Liver (tissue), 9 donors: Measurements from ENCODE around the gene PSEN1. TPM values are rescaled to one million over a fixed set of nuclear protein-coding genes. Genes with fewer than 3 reads are reported as not detected.

ENCODE experiments used
- DNase-seq: peaks from one replicate; pipeline ENCODE4 v3.0.0-alpha.2; 2017; ENCODE audit warnings: low spot score
- H3K27ac ChIP-seq, 2 donors: one replicate each; pipeline ENCODE4 v1.7.0; 2013; ENCODE audit warnings: inconsistent platforms in 2 of 2, low read length in 2 of 2, control low read depth in 1 of 2, low read depth in 1 of 2, mild to moderate bottlenecking in 1 of 2
- H3K27me3 ChIP-seq, 4 donors: one replicate each; pipeline versions ENCODE4 v1.6.1 to v1.7.0; 2013; ENCODE audit warnings: low read length in 3 of 4, inconsistent platforms in 1 of 4, mild to moderate bottlenecking in 1 of 4, moderate library complexity in 1 of 4; ENCODE audit not compliant: control insufficient read depth in 4 of 4, insufficient read depth in 4 of 4
- H3K36me3 ChIP-seq, 4 donors: one replicate each; pipeline versions ENCODE4 v1.6.1 to v1.7.0; 2013; ENCODE audit warnings: low read length in 3 of 4, mild to moderate bottlenecking in 3 of 4, low read depth in 1 of 4, moderate library complexity in 1 of 4; ENCODE audit not compliant: control insufficient read depth in 4 of 4, insufficient read depth in 3 of 4
- H3K4me1 ChIP-seq, 4 donors: one replicate each; pipeline versions ENCODE4 v1.6.1 to v1.7.0; 2013; ENCODE audit warnings: low read length in 3 of 4, mild to moderate bottlenecking in 3 of 4, moderate library complexity in 1 of 4; ENCODE audit not compliant: control insufficient read depth in 4 of 4, insufficient read depth in 4 of 4
- H3K4me3 ChIP-seq, 3 donors: one replicate each; pipeline versions ENCODE4 v1.6.1 to v1.7.0; 2013; ENCODE audit warnings: low read length in 3 of 3, control low read depth in 1 of 3, low read depth in 1 of 3, mild to moderate bottlenecking in 1 of 3
- H3K9ac ChIP-seq, 2 donors: one replicate each; pipeline ENCODE4 v1.7.0; 2013; ENCODE audit warnings: low read length in 2 of 2, mild to moderate bottlenecking in 2 of 2, moderate library complexity in 2 of 2, control low read depth in 1 of 2, low read depth in 1 of 2
- H3K9me3 ChIP-seq, 4 donors: one replicate each; pipeline versions ENCODE4 v1.6.1 to v1.7.0; 2013; ENCODE audit warnings: low read length in 3 of 4; ENCODE audit not compliant: control insufficient read depth in 4 of 4
- ATF3 ChIP-seq: IDR thresholded peaks from 2 replicates; pipeline ENCODE4 v1.6.1; 2016; ENCODE audit warnings: antibody characterized with exemption
- CTCF ChIP-seq: fragments of 150-350 bp; IDR thresholded peaks from 2 replicates; pipeline ENCODE4 v1.5.1; 2017; ENCODE audit warnings: improper control_type of control experiment, low read depth, low read length; ENCODE audit not compliant: missing input control
- GABPA ChIP-seq, 2 donors: IDR thresholded peaks in 1 of 2; conservative IDR thresholded peaks in 1 of 2; 2 replicates each; pipeline ENCODE4 v1.6.1; 2016; ENCODE audit warnings: antibody characterized with exemption in 2 of 2, mild to moderate bottlenecking in 1 of 2, moderate library complexity in 1 of 2
- HNF4A ChIP-seq, 2 donors: conservative IDR thresholded peaks; 2 replicates each; pipeline ENCODE4 v1.6.1; 2016; ENCODE audit warnings: antibody characterized with exemption in 2 of 2, mild to moderate bottlenecking in 2 of 2
- HNF4G ChIP-seq: IDR thresholded peaks from 2 replicates; pipeline ENCODE4 v1.6.1; 2016; ENCODE audit warnings: antibody characterized with exemption
- RAD21 ChIP-seq, 2 donors: IDR thresholded peaks; 2 replicates each; pipeline ENCODE4 v1.6.1; 2016; ENCODE audit warnings: antibody characterized with exemption in 2 of 2, mild to moderate bottlenecking in 2 of 2
- REST ChIP-seq: IDR thresholded peaks from 2 replicates; pipeline ENCODE4 v1.6.1; 2016; ENCODE audit warnings: antibody characterized with exemption, mild to moderate bottlenecking
- RXRA ChIP-seq, 2 donors: IDR thresholded peaks; 2 replicates each; pipeline ENCODE4 v1.6.1; 2017 to 2018; ENCODE audit warnings: antibody characterized with exemption in 2 of 2, mild to moderate bottlenecking in 1 of 2
- SP1 ChIP-seq: IDR thresholded peaks from 2 replicates; pipeline ENCODE4 v1.6.1; 2018; ENCODE audit warnings: antibody characterized with exemption, mild to moderate bottlenecking
- YY1 ChIP-seq: IDR thresholded peaks from 2 replicates; pipeline ENCODE4 v1.6.1; 2016; ENCODE audit warnings: antibody characterized with exemption, mild to moderate bottlenecking
- WGBS: extraction: QIAGEN DNeasy Blood & Tissue Kit; methylation state at CpG from one replicate; pipeline ENCODE4 v1.1.7; 2013; 5-methylcytosine and 5-hydroxymethylcytosine counted together
- polyA plus RNA-seq, 2 donors: library from polyadenylated mRNA; stranded (reverse) in 1 of 2; unstranded in 1 of 2; fragments of 200-250 nt in 1 of 2; fragments of >200 nt in 1 of 2; fragmentation: Nextera tagmentation in 1 of 2; extraction: Ambion mirVana in 1 of 2; gene quantifications; one replicate each; pipeline versions ENCODE4 v1.2.1 to v1.2.3, GENCODE V29; 2013 to 2015
- total RNA-seq, 2 donors: library from RNA; depleted of rRNA; stranded (reverse); fragments of >200 nt; gene quantifications; one replicate each; pipeline ENCODE4 v1.2.3, GENCODE V29; 2014
- TF ChIP-seq, protein P1 (sequence below): IDR thresholded peaks from 2 replicates; pipeline ENCODE4 v1.6.1; 2016; ENCODE audit warnings: antibody characterized with exemption
- donor health status: healthy.
- donor health status: healthy.
- donor health status: healthy.
- donor health status: healthy.
- donor health status: healthy.

Gene PSEN1
- total and polyA plus RNA-seq, 4 donors, result 10.4 to 36.2 (median 19.9) TPM

DNA sequence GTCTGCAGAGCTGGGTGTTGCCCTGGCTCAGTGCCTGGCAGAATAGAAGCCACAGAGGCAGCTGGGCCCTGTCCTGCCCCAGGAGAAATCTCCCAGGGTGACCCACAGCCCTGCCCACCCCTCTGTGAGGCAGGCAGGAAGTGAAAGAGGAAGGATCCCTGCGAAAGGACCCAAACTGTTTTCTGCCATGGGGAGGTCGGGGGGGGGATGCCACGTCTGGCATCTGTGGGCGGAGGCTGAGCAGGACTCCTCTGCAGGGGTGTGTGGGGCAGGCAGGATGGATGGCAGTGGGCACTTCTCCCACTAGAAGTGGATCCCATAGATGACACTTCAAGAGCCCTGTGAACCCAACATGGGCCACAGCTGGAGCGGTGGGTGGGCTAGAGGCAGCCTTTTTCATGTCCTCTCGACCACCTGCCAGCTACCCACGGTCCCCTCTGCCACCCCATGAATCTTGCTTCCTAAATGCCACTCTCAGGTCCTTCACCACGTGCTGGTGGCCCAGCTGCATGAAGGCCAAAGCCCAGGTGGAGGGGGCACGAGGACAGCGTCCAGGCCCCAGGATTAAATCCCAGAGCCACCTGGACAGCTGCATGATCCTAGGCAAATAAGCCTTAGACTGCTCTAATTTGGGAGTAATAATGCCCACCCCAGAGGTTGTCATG is 104.6 kb downstream of the PSEN1 start:
- no peaks in the 10 kb centered on the region for H3K36me3 ChIP-seq
- 77% methylated on average over 10 of the region's 10 CpGs for WGBS
- no peaks in the 10 kb centered on the region for H3K9me3 ChIP-seq
- peaks cover 0 to 6% (median 2%) of the 10 kb centered on the region in 4 donors for H3K27me3 ChIP-seq
- DNase-seq, result no peak
- H3K4me1 ChIP-seq, result peaks cover 5 to 34% (median 20%) of the 10 kb centered on the region in 4 donors
- H3K9ac ChIP-seq, result no peak overlapping the region
- H3K27ac ChIP-seq, result no peak overlapping the region
- H3K4me3 ChIP-seq, result no peak overlapping the region
- TF ChIP-seq HNF4G, result no peak
- no peak for TF ChIP-seq RXRA (IDR thresholded peaks at IDR 0.05)
- no peak for TF ChIP-seq CTCF
- no peak for TF ChIP-seq ATF3
- TF ChIP-seq, protein P1, sequence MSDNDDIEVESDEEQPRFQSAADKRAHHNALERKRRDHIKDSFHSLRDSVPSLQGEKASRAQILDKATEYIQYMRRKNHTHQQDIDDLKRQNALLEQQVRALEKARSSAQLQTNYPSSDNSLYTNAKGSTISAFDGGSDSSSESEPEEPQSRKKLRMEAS, result no peak
- no peak for TF ChIP-seq RAD21 (IDR thresholded peaks at IDR 0.05)
- no peak for TF ChIP-seq SP1
- no peak for TF ChIP-seq GABPA (IDR thresholded peaks at IDR 0.05 in 1 of 2, conservative IDR thresholded peaks at IDR 0.05 in 1 of 2)
- no peak for TF ChIP-seq YY1

DNA sequence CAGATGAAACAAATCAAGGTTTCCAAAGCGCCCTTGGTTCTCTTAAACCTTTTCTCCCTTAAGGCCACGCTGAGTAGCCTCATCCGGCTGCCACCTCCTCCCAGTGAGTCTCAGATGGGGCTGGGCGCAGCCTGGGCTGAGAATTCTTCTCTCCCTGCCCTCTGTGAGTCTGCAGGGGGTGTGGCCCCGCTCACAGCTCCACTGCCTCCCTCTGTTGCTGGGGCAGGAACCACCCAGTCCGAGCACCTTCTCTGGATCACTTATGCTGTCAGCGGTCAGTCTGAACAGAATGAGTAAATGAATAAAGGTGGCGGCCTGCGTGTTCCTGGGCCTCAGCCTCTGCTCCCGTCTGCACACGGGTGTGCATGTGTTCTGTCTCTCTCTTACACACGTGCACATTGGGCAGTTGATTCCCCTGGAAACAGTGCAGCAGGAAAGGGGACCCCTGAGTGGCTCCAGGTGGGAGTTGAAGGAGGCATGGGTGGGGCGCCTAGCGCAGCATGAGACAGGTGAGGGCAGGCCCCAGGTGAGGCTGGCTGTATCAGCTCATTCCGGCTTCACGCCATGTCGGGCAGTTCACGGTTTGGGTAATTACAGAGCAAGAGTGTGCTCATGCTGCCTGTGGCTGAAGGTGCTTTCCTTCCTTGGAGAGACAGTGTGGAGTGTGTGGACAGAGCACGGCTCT is 105.3 kb downstream of the PSEN1 start:
- TF ChIP-seq RXRA (IDR thresholded peaks at IDR 0.05), result no peak
- no peak for TF ChIP-seq ATF3
- no peak for TF ChIP-seq REST
- no peak for TF ChIP-seq CTCF
- TF ChIP-seq HNF4A (conservative IDR thresholded peaks at IDR 0.05), result no peak
- Histone ChIP-seq H3K27ac (no peak overlapping the region), H3K4me3 (no peak overlapping the region), H3K36me3 (no peaks in the 10 kb centered on the region), H3K9me3 (no peaks in the 10 kb centered on the region), H3K9ac (no peak overlapping the region), H3K4me1 (peaks cover 5 to 34% (median 20%) of the 10 kb centered on the region in 4 donors), H3K27me3 (peaks cover 0 to 6% (median 2%) of the 10 kb centered on the region in 4 donors)
- WGBS, result 93% methylated on average over 19 of the region's 19 CpGs
- DNase-seq, result no peak
